Stimulated activated CD4-positive, alpha-beta T cell treated with anti-CD3 and anti-CD28 coated beads, TNF-alpha, amount 100 ng/mL, for 1 hour (primary cell): ENCODE data around the gene KLF17.

Experiments
- DNase-seq, 3 donors: peaks; one replicate each; pipeline ENCODE4 v3.0.0-alpha.2; 2020; ENCODE audit warnings: low read depth in 3 of 3, low spot score in 1 of 3

Gene KLF17

DNA sequence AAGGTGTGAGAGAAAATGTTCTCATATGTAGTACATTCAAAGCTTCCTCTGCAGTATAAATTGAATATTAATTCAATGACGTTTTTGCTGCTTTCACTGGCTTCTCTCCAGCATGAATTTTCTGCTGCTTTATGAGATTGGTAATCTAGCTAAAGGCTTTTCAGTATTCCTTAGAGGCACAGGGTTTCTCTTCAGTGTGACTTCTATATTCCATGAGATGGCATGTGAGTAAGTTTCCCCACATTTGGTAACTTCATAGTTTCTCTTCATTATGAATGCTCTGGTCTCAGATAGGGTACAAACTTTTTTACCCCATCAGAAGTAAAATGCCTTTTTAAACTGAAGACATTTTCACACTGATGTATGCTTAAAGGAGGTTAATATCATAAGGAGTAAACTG, 33.2 kb downstream of the KLF17 start:
- DNase-seq: no peak

DNA sequence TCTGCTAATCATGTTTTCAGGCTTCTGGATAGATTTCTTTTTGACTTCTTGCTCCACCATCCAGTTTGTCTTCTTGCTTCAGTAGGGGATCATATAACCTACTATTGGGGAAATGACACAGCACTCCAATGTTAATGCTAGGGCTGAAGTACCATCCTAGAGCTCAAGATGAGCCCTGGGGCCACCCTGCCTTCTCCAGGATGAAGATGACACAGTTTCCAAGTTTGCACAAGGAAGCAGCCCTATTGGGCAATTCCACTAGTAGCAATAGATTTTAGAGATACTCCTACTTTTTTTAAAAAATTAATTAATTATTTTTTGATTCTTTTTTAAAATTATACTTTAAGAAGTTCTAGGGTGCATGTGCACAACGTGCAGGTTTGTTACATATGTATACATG, 34.1 kb downstream of the KLF17 start:
- no peak for DNase-seq

- no peak for DNase-seq
Measured at GRCh38 chr1:44154049-44154448, 35.4 kb downstream of the KLF17 start.

DNA sequence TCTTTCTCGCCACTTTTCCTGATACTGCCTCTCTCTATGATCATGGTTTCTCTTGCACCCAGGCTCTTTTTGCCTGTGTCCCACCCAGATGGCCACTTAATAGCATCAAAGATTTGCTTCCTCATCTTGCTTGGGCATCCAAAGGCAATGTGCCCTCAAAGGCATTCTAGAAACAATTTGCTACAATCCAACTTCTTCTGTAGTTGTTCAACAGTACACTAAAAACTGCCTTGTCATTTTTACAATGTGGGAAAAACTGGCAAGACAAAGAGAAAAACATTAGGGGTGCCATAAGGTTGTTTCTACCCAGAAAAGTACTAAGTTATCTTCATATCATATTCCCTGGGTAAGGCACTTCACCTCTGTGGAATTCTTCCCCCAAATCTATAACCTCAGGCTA, 39.3 kb downstream of the KLF17 start:
- no peak for DNase-seq

DNA sequence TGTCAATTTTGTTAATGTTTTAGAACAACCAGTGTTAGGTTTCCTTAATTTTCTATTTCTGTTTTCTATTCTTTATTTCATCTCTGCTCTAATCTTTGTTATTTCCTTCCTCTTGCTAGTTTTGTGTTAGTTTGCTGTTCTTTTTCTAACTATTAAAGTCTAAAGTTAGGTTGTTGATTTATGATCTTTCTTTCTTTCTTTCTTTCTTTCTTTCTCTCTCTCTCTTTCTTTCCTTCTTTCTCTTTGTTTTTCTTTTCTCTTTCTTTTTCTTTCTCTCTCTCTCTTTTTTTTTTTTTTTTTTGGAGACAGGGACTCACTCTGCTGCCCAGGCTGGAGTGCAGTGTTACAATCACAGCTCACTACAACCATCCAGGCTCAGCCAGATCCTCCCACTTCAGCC, 40.2 kb downstream of the KLF17 start:
- no peak for DNase-seq

DNA sequence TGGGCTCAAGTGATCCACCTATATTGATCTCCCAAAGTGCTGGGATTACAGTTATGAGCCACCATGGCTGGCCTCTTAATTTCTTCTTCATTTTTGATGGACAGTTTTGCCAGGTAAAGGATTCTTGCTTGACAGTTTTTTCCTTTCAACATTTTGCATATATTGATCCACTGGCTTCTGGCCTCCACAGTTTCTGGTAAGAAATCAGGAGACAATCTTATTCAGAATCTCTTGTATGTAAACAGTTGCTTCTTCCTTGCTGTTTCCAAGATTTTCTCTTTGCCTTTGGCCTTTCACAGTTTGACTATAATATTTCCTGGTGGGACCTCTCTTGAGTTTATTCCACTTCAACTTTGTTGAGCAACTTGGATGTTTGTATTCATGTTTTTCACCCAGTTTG, 42.9 kb downstream of the KLF17 start:
- no peak for DNase-seq

GRCh38 chr1:44168520-44169098, 50.0 kb downstream of the KLF17 start:
- no peak for DNase-seq

GRCh38 chr1:44170281-44170823, 51.7 kb downstream of the KLF17 start:
- no peak for DNase-seq

GRCh38 chr1:44174630-44175029, 56.0 kb downstream of the KLF17 start:
- DNase-seq: no peak
